Measurements from ENCODE around the gene UNK. TPM values are rescaled to one million over a fixed set of nuclear protein-coding genes. Genes with fewer than 3 reads are reported as not detected.

The UNK gene
- total and polyA plus RNA-seq, 9 of the 15 experiments (the other 6 are each of a cell fraction or from before 2014, with no cell fraction given): 12.8 to 38.6 (median 24.8) TPM

DNA sequence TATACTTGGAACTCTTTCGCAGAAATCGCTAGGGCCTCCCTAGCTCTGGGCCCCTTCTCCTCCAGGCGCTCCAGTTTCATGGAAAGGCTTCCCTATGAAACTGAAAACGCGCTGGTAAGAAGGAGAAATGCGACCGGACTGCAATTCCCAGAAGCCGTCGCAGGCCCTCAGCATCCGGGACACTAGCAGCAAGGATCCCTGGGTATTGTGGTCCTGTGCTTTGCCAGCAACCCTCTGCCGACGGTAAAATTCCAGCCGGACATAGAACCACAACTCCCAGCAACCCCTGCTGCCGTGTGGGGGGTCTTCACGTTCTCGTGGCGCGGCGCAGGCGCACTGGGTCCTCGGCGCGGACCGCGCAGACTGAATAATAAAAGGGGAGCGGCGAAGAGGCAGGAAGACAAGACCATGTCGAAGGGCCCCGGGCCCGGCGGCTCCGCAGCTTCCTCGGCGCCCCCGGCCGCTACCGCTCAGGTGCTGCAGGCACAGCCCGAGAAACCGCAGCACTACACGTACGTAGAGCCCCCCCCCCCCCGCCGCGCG is at the start of gene UNK (continued):
- TF ChIP-seq, protein P1, sequence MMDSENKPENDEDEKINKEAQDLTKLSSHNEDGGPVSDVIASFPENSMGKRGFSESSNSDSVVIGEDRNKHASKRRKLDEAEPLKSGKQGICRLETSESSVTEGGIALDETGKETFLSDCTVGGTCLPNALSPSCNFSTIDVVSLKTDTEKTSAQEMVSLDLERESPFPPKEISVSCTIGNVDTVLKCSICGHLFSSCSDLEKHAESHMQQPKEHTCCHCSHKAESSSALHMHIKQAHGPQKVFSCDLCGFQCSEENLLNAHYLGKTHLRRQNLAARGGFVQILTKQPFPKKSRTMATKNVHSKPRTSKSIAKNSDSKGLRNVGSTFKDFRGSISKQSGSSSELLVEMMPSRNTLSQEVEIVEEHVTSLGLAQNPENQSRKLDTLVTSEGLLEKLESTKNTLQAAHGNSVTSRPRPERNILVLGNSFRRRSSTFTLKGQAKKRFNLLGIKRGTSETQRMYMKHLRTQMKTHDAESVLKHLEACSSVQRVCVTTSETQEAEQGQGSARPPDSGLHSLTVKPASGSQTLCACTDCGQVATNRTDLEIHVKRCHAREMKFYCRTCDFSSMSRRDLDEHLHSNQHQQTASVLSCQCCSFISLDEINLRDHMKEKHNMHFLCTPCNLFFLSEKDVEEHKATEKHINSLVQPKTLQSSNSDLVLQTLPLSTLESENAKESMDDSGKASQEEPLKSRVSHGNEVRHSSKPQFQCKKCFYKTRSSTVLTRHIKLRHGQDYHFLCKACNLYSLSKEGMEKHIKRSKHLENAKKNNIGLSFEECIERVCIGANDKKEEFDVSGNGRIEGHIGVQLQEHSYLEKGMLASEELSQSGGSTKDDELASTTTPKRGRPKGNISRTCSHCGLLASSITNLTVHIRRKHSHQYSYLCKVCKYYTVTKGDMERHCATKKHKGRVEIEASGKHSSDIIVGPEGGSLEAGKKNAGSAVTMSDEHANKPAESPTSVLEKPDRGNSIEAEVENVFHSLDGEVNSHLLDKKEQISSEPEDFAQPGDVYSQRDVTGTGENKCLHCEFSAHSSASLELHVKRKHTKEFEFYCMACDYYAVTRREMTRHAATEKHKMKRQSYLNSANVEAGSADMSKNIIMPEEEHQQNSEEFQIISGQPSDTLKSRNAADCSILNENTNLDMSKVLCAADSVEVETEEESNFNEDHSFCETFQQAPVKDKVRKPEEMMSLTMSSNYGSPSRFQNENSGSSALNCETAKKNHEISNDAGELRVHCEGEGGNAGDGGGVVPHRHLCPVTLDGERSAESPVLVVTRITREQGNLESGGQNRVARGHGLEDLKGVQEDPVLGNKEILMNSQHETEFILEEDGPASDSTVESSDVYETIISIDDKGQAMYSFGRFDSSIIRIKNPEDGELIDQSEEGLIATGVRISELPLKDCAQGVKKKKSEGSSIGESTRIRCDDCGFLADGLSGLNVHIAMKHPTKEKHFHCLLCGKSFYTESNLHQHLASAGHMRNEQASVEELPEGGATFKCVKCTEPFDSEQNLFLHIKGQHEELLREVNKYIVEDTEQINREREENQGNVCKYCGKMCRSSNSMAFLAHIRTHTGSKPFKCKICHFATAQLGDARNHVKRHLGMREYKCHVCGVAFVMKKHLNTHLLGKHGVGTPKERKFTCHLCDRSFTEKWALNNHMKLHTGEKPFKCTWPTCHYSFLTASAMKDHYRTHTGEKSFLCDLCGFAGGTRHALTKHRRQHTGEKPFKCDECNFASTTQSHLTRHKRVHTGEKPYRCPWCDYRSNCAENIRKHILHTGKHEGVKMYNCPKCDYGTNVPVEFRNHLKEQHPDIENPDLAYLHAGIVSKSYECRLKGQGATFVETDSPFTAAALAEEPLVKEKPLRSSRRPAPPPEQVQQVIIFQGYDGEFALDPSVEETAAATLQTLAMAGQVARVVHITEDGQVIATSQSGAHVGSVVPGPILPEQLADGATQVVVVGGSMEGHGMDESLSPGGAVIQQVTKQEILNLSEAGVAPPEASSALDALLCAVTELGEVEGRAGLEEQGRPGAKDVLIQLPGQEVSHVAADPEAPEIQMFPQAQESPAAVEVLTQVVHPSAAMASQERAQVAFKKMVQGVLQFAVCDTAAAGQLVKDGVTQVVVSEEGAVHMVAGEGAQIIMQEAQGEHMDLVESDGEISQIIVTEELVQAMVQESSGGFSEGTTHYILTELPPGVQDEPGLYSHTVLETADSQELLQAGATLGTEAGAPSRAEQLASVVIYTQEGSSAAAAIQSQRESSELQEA (IDR thresholded peaks at IDR 0.05; ENCODE audit: low read depth): no peak
- TF ChIP-seq CBX3 (IDR thresholded peaks at IDR 0.05; ENCODE audit: borderline replicate concordance in 1 of 2, low read length in 2 of 2) (no peak), ZNF140 (CRISPR knock-in tag; IDR thresholded peaks at IDR 0.05) (no peak), CBX1 (IDR thresholded peaks at IDR 0.05; ENCODE audit: low read depth) (no peak), STAG1 (CRISPR knock-in tag; IDR thresholded peaks at IDR 0.05; ENCODE audit: borderline replicate concordance) (no peak), CREBBP (IDR thresholded peaks at IDR 0.05; ENCODE audit: low read depth, low read length) (no peak), CSDE1 (IDR thresholded peaks at IDR 0.05) (no peak), ZNF253 (CRISPR knock-in tag; conservative IDR thresholded peaks at IDR 0.05) (no peak)
- TF ChIP-seq, protein P2, sequence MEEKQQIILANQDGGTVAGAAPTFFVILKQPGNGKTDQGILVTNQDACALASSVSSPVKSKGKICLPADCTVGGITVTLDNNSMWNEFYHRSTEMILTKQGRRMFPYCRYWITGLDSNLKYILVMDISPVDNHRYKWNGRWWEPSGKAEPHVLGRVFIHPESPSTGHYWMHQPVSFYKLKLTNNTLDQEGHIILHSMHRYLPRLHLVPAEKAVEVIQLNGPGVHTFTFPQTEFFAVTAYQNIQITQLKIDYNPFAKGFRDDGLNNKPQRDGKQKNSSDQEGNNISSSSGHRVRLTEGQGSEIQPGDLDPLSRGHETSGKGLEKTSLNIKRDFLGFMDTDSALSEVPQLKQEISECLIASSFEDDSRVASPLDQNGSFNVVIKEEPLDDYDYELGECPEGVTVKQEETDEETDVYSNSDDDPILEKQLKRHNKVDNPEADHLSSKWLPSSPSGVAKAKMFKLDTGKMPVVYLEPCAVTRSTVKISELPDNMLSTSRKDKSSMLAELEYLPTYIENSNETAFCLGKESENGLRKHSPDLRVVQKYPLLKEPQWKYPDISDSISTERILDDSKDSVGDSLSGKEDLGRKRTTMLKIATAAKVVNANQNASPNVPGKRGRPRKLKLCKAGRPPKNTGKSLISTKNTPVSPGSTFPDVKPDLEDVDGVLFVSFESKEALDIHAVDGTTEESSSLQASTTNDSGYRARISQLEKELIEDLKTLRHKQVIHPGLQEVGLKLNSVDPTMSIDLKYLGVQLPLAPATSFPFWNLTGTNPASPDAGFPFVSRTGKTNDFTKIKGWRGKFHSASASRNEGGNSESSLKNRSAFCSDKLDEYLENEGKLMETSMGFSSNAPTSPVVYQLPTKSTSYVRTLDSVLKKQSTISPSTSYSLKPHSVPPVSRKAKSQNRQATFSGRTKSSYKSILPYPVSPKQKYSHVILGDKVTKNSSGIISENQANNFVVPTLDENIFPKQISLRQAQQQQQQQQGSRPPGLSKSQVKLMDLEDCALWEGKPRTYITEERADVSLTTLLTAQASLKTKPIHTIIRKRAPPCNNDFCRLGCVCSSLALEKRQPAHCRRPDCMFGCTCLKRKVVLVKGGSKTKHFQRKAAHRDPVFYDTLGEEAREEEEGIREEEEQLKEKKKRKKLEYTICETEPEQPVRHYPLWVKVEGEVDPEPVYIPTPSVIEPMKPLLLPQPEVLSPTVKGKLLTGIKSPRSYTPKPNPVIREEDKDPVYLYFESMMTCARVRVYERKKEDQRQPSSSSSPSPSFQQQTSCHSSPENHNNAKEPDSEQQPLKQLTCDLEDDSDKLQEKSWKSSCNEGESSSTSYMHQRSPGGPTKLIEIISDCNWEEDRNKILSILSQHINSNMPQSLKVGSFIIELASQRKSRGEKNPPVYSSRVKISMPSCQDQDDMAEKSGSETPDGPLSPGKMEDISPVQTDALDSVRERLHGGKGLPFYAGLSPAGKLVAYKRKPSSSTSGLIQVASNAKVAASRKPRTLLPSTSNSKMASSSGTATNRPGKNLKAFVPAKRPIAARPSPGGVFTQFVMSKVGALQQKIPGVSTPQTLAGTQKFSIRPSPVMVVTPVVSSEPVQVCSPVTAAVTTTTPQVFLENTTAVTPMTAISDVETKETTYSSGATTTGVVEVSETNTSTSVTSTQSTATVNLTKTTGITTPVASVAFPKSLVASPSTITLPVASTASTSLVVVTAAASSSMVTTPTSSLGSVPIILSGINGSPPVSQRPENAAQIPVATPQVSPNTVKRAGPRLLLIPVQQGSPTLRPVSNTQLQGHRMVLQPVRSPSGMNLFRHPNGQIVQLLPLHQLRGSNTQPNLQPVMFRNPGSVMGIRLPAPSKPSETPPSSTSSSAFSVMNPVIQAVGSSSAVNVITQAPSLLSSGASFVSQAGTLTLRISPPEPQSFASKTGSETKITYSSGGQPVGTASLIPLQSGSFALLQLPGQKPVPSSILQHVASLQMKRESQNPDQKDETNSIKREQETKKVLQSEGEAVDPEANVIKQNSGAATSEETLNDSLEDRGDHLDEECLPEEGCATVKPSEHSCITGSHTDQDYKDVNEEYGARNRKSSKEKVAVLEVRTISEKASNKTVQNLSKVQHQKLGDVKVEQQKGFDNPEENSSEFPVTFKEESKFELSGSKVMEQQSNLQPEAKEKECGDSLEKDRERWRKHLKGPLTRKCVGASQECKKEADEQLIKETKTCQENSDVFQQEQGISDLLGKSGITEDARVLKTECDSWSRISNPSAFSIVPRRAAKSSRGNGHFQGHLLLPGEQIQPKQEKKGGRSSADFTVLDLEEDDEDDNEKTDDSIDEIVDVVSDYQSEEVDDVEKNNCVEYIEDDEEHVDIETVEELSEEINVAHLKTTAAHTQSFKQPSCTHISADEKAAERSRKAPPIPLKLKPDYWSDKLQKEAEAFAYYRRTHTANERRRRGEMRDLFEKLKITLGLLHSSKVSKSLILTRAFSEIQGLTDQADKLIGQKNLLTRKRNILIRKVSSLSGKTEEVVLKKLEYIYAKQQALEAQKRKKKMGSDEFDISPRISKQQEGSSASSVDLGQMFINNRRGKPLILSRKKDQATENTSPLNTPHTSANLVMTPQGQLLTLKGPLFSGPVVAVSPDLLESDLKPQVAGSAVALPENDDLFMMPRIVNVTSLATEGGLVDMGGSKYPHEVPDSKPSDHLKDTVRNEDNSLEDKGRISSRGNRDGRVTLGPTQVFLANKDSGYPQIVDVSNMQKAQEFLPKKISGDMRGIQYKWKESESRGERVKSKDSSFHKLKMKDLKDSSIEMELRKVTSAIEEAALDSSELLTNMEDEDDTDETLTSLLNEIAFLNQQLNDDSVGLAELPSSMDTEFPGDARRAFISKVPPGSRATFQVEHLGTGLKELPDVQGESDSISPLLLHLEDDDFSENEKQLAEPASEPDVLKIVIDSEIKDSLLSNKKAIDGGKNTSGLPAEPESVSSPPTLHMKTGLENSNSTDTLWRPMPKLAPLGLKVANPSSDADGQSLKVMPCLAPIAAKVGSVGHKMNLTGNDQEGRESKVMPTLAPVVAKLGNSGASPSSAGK (IDR thresholded peaks at IDR 0.05): no peak
